Neural cell (in vitro differentiated cells): Measurements from ENCODE around the gene ADCY7. TPM values are rescaled to one million over a fixed set of nuclear protein-coding genes. Genes with fewer than 3 reads are reported as not detected.

ENCODE experiments used
- H2AFZ ChIP-seq: fragments of 200-600, 300-800 bp; sonication (generic), shearing (Covaris generic); 2 replicates; pipeline ENCODE4 v1.6.0; 2014; ENCODE audit warnings: low read depth, mild to moderate bottlenecking, antibody characterized with exemption, low read length, moderate library complexity
- H3F3A ChIP-seq: fragments of 200-600 bp; shearing (Covaris generic); 2 replicates; pipeline ENCODE4 v1.6.1; 2016; ENCODE audit warnings: mild to moderate bottlenecking, moderate library complexity, mixed read lengths, antibody characterized with exemption, low read length; ENCODE audit not compliant: insufficient read depth, poor library complexity, severe bottlenecking
- H3K27ac ChIP-seq: fragments of 200-600, 300-800 bp; sonication (generic), shearing (Covaris generic); 2 replicates; pipeline ENCODE4 v1.5.1; 2014; ENCODE audit warnings: mild to moderate bottlenecking, low read length, moderate library complexity
- H3K27me3 ChIP-seq: fragments of 300-800, 200-600 bp; sonication (generic), shearing (Covaris generic); 2 replicates; pipeline ENCODE4 v1.6.0; 2014; ENCODE audit warnings: mild to moderate bottlenecking, low read depth, low read length, moderate library complexity; ENCODE audit not compliant: insufficient read depth
- H3K36me3 ChIP-seq: fragments of 300-800, 200-600 bp; sonication (generic), shearing (Covaris generic); 2 replicates; pipeline ENCODE4 v1.5.1; 2014; ENCODE audit warnings: mild to moderate bottlenecking, antibody characterized with exemption, low read length, moderate library complexity; ENCODE audit not compliant: insufficient read depth
- H3K4me2 ChIP-seq: fragments of 300-800, 200-600 bp; sonication (generic), shearing (Covaris generic); 2 replicates; pipeline ENCODE4 v1.6.0; 2014; ENCODE audit warnings: mild to moderate bottlenecking, low read length
- H3K4me3 ChIP-seq: fragments of 300-800, 200-600 bp; sonication (generic), shearing (Covaris generic); 2 replicates; pipeline ENCODE4 v1.5.1; 2014; ENCODE audit warnings: mild to moderate bottlenecking, low read length, moderate library complexity
- H3K79me2 ChIP-seq: fragments of 200-600 bp; shearing (Covaris generic); replicated peaks from 2 replicates; pipeline ENCODE4 v1.6.0; 2014; ENCODE audit warnings: mild to moderate bottlenecking, low read length, moderate library complexity; ENCODE audit not compliant: insufficient read depth
- H3K9ac ChIP-seq: fragments of 300-800, 200-600 bp; sonication (generic), shearing (Covaris generic); 2 replicates; pipeline ENCODE4 v1.6.1; 2016; ENCODE audit warnings: mild to moderate bottlenecking, low read length, mixed read lengths
- H3K9me2 ChIP-seq: fragments of 200-600 bp; shearing (Covaris generic); 2 replicates; pipeline ENCODE4 v1.6.1; 2016; ENCODE audit warnings: mild to moderate bottlenecking, low read length, mixed read lengths; ENCODE audit not compliant: insufficient read depth
- H3K9me3 ChIP-seq: fragments of 200-600, 300-800 bp; sonication (generic), shearing (Covaris generic); 2 replicates; pipeline ENCODE4 v1.6.1; 2016; ENCODE audit warnings: mild to moderate bottlenecking, mixed run types, low read length, moderate library complexity, mixed read lengths
- H4K20me1 ChIP-seq: fragments of 200-600 bp; shearing (Covaris generic); 2 replicates; pipeline ENCODE4 v1.6.1; 2016; ENCODE audit warnings: mild to moderate bottlenecking, mixed run types; ENCODE audit not compliant: insufficient read depth
- CTCF ChIP-seq: fragments of 450-650 bp; IDR thresholded peaks from 2 replicates; pipeline ENCODE4 v1.5.1; 2014; ENCODE audit warnings: antibody characterized with exemption, mild to moderate bottlenecking, moderate library complexity; ENCODE audit not compliant: poor library complexity, severe bottlenecking
- EP300 ChIP-seq: fragments of 450-650 bp; conservative IDR thresholded peaks from 2 replicates; pipeline ENCODE4 v1.6.1; 2014; ENCODE audit warnings: antibody characterized with exemption, mild to moderate bottlenecking, moderate library complexity; ENCODE audit not compliant: poor library complexity, severe bottlenecking
- EZH2 ChIP-seq: fragments of 200-600, 300-800 bp; shearing (Covaris generic), sonication (generic); IDR thresholded peaks from 2 replicates; pipeline ENCODE4 v1.6.1; 2014; ENCODE audit warnings: antibody characterized with exemption, low read length, borderline replicate concordance, mild to moderate bottlenecking; ENCODE audit not compliant: insufficient read depth, poor library complexity, severe bottlenecking
- MXI1 ChIP-seq: fragments of 450-650 bp; conservative IDR thresholded peaks from 2 replicates; pipeline ENCODE4 v1.6.1; 2014; ENCODE audit warnings: antibody characterized with exemption, mild to moderate bottlenecking; ENCODE audit not compliant: poor library complexity, severe bottlenecking
- POLR2AphosphoS5 ChIP-seq: IDR thresholded peaks from 2 replicates; pipeline ENCODE4 v1.6.1; 2012
- RAD21 ChIP-seq: fragments of 450-650 bp; conservative IDR thresholded peaks from 2 replicates; pipeline ENCODE4 v1.6.1; 2014; ENCODE audit warnings: antibody characterized with exemption, mild to moderate bottlenecking, moderate library complexity
- REST ChIP-seq: IDR thresholded peaks from 2 replicates; pipeline ENCODE4 v1.6.1; 2012; ENCODE audit warnings: borderline replicate concordance
- SMC3 ChIP-seq: fragments of 450-650 bp; conservative IDR thresholded peaks from 2 replicates; pipeline ENCODE4 v1.6.1; 2014; ENCODE audit warnings: antibody characterized with exemption, mild to moderate bottlenecking, moderate library complexity; ENCODE audit not compliant: poor library complexity
- TAF1 ChIP-seq: IDR thresholded peaks from 2 replicates; pipeline ENCODE4 v1.6.1; 2012; ENCODE audit warnings: low read depth
- polyA plus RNA-seq: library from polyadenylated mRNA; depleted of rRNA; stranded (reverse); fragments of >200 nt; gene quantifications from 2 replicates; pipeline ENCODE4 v1.2.3, GENCODE V29; 2014

The ADCY7 gene
- polyA plus RNA-seq, 1 donor from 2014 or later: 2.0 TPM

- Histone ChIP-seq H3K27ac (no peak overlapping the region), H3K27me3 (no peaks in the 10 kb centered on the region), H2AFZ (no peak overlapping the region)
Measured at GRCh38 chr16:50329446-50330189, 63.3 kb downstream of the ADCY7 start.

GRCh38 chr16:50331570-50331969 is 65.2 kb downstream of the ADCY7 start:
- no peaks in the 10 kb centered on the region for H3K9me2 ChIP-seq
- H4K20me1 ChIP-seq: no peaks in the 10 kb centered on the region
- peaks cover 7% of the 10 kb centered on the region for H3K36me3 ChIP-seq
- H3K4me2 ChIP-seq: no peak overlapping the region
- no peaks in the 10 kb centered on the region for H3F3A ChIP-seq
- no peak overlapping the region for H3K9ac ChIP-seq
- H3K9me3 ChIP-seq: no peaks in the 10 kb centered on the region
- no peak overlapping the region for H2AFZ ChIP-seq
- no peak overlapping the region for H3K27ac ChIP-seq
- no peaks in the 10 kb centered on the region for H3K79me2 ChIP-seq
- no peak overlapping the region for H3K4me3 ChIP-seq
- H3K27me3 ChIP-seq: no peaks in the 10 kb centered on the region
- TF ChIP-seq REST (no peak), TAF1 (no peak), MXI1 (no peak), SMC3 (no peak), EP300 (no peak), EZH2 (no peak), RAD21 (no peak), POLR2AphosphoS5 (no peak)

More at GRCh38 chr16:50329446-50330189, 63.3 kb downstream of the ADCY7 start:
- H3K4me2 ChIP-seq: no peak overlapping the region
- no peaks in the 10 kb centered on the region for H3K9me2 ChIP-seq
- no peaks in the 10 kb centered on the region for H3F3A ChIP-seq
- H3K9ac ChIP-seq: no peak overlapping the region
- H3K9me3 ChIP-seq: no peaks in the 10 kb centered on the region
- TF ChIP-seq SMC3 (no peak), POLR2AphosphoS5 (no peak), CTCF (no peak), TAF1 (no peak), EZH2 (no peak), EP300 (no peak), RAD21 (no peak), MXI1 (no peak), REST (no peak)
- H3K79me2 ChIP-seq: no peaks in the 10 kb centered on the region
- H3K36me3 ChIP-seq: peaks cover 7% of the 10 kb centered on the region
- no peak overlapping the region for H3K4me3 ChIP-seq
- no peaks in the 10 kb centered on the region for H4K20me1 ChIP-seq
